H9 (cell line): ENCODE results near the gene MRPL37. TPM values are rescaled to one million over a fixed set of nuclear protein-coding genes. Genes with fewer than 3 reads are reported as not detected.

ENCODE experiments used
- DNase-seq: peaks from one replicate; pipeline ENCODE4 v3.0.0-alpha.2; 2017
- H2AFZ ChIP-seq: one replicate; pipeline ENCODE4 v1.6.1; 2013; ENCODE audit warnings: mild to moderate bottlenecking, low read length, control low read depth, moderate library complexity
- H2AK5ac ChIP-seq: 2 replicates; pipeline ENCODE4 v1.6.1; 2013; ENCODE audit warnings: low read length, control low read depth, mixed read lengths; ENCODE audit not compliant: insufficient read length
- H2BK120ac ChIP-seq: one replicate; pipeline ENCODE4 v1.6.1; 2013; ENCODE audit warnings: low read depth, mild to moderate bottlenecking, low read length, control low read depth, inconsistent platforms; ENCODE audit not compliant: poor library complexity, severe bottlenecking
- H2BK12ac ChIP-seq: 2 replicates; pipeline ENCODE4 v1.6.1; 2013; ENCODE audit warnings: low read length, control low read depth, mixed read lengths, low read depth; ENCODE audit not compliant: insufficient read length
- H2BK15ac ChIP-seq: 2 replicates; pipeline ENCODE4 v1.6.1; 2013; ENCODE audit warnings: low read depth, low read length, control low read depth
- H2BK20ac ChIP-seq: one replicate; pipeline ENCODE4 v1.6.1; 2013; ENCODE audit warnings: low read depth, mild to moderate bottlenecking, low read length, control low read depth, inconsistent platforms; ENCODE audit not compliant: poor library complexity, severe bottlenecking
- H2BK5ac ChIP-seq: 2 replicates; pipeline ENCODE4 v1.6.1; 2013; ENCODE audit warnings: low read length, control low read depth, mixed read lengths; ENCODE audit not compliant: insufficient read length
- H3K14ac ChIP-seq: 2 replicates; pipeline ENCODE4 v1.6.1; 2013; ENCODE audit warnings: low read length, control low read depth; ENCODE audit not compliant: insufficient read depth
- H3K18ac ChIP-seq: 2 replicates; pipeline ENCODE4 v1.6.1; 2013; ENCODE audit warnings: low read depth, mild to moderate bottlenecking, mixed read lengths, low read length, control low read depth; ENCODE audit not compliant: insufficient read length
- H3K23ac ChIP-seq: 2 replicates; pipeline ENCODE4 v1.6.1; 2013; ENCODE audit warnings: low read length, control low read depth, mixed read lengths, low read depth; ENCODE audit not compliant: insufficient read length
- H3K23me2 ChIP-seq: 2 replicates; pipeline ENCODE4 v1.6.1; 2013; ENCODE audit warnings: low read depth, mild to moderate bottlenecking, mixed read lengths, low read length, control low read depth; ENCODE audit not compliant: insufficient read length, poor library complexity, severe bottlenecking
- H3K27ac ChIP-seq: 2 replicates; pipeline ENCODE4 v1.5.1; 2013; ENCODE audit warnings: low read length, control low read depth, mixed read lengths, low read depth; ENCODE audit not compliant: insufficient read length
- H3K27me3 ChIP-seq: 2 replicates; pipeline ENCODE4 v1.6.1; 2013; ENCODE audit warnings: low read length, control low read depth, inconsistent platforms; ENCODE audit not compliant: insufficient read depth
- H3K4ac ChIP-seq: 2 replicates; pipeline ENCODE4 v1.6.1; 2013; ENCODE audit warnings: low read depth, mild to moderate bottlenecking, control low read depth, inconsistent platforms, low read length, moderate library complexity
- H3K4me1 ChIP-seq: 2 replicates; pipeline ENCODE4 v1.6.1; 2013; ENCODE audit warnings: low read length, control low read depth, inconsistent platforms; ENCODE audit not compliant: insufficient read depth
- H3K4me2 ChIP-seq: 2 replicates; pipeline ENCODE4 v1.6.1; 2013; ENCODE audit warnings: low read length, control low read depth, mixed read lengths; ENCODE audit not compliant: insufficient read length, insufficient read depth
- H3K56ac ChIP-seq: 2 replicates; pipeline ENCODE4 v1.6.1; 2013; ENCODE audit warnings: low read depth, mild to moderate bottlenecking, mixed read lengths, low read length, control low read depth; ENCODE audit not compliant: insufficient read length
- H3K79me1 ChIP-seq: 2 replicates; pipeline ENCODE4 v1.6.1; 2013; ENCODE audit warnings: low read depth, mild to moderate bottlenecking, moderate library complexity, low read length, control low read depth, inconsistent platforms; ENCODE audit not compliant: insufficient read depth, poor library complexity, severe bottlenecking
- H3K79me2 ChIP-seq: 2 replicates; pipeline ENCODE4 v1.6.1; 2013; ENCODE audit warnings: low read length, control low read depth, inconsistent platforms; ENCODE audit not compliant: insufficient read depth
- H3K9ac ChIP-seq: 2 replicates; pipeline ENCODE4 v1.6.1; 2013; ENCODE audit warnings: low read length, control low read depth, mixed read lengths; ENCODE audit not compliant: insufficient read length; ENCODE audit errors: extremely low read depth
- H3K9me3 ChIP-seq: one replicate; pipeline ENCODE4 v1.6.1; 2013; ENCODE audit warnings: low read depth, low read length, inconsistent platforms; ENCODE audit not compliant: control insufficient read depth
- H3T11ph ChIP-seq: one replicate; pipeline ENCODE4 v1.6.1; 2013; ENCODE audit warnings: mild to moderate bottlenecking, low read length, control low read depth, inconsistent platforms
- H4K20me1 ChIP-seq: one replicate; pipeline ENCODE4 v1.6.1; 2013; ENCODE audit not compliant: control insufficient read depth, insufficient read length, insufficient read depth
- H4K5ac ChIP-seq: 2 replicates; pipeline ENCODE4 v1.6.1; 2013; ENCODE audit warnings: low read depth, mild to moderate bottlenecking, mixed read lengths, low read length, control low read depth; ENCODE audit not compliant: insufficient read length
- H4K8ac ChIP-seq: replicated peaks from 2 replicates; pipeline ENCODE4 v1.6.1; 2013; ENCODE audit warnings: low read length, control low read depth, mixed read lengths, low read depth; ENCODE audit not compliant: insufficient read length
- H4K91ac ChIP-seq: 2 replicates; pipeline ENCODE4 v1.6.1; 2013; ENCODE audit warnings: low read depth, mild to moderate bottlenecking, moderate library complexity, mixed read lengths, low read length, control low read depth; ENCODE audit not compliant: insufficient read length
- H3K27ac Mint-ChIP-seq, 3 experiments: 2 replicates in 2 of 3; 3 replicates in 1 of 3; pipeline ENCODE4 v1.8.0; 2020 to 2021; ENCODE audit warnings: mixed read lengths in 3 of 3, mild to moderate bottlenecking in 1 of 3, moderate library complexity in 1 of 3
- H3K27me3 Mint-ChIP-seq: 2 replicates; pipeline ENCODE4 v1.8.0; 2021; ENCODE audit warnings: low read depth, mild to moderate bottlenecking, moderate library complexity, mixed read lengths
- H3K36me3 Mint-ChIP-seq, 3 experiments: 2 replicates in 2 of 3; 3 replicates in 1 of 3; pipeline ENCODE4 v1.8.0; 2020 to 2021; ENCODE audit warnings: low read depth in 3 of 3, mixed read lengths in 3 of 3; ENCODE audit not compliant: insufficient read depth in 1 of 3
- H3K4me1 Mint-ChIP-seq, 2 experiments: 2 replicates each; pipeline ENCODE4 v1.8.0; 2020; ENCODE audit warnings: mixed read lengths in 2 of 2
- H3K4me3 Mint-ChIP-seq, 2 experiments: 2 replicates in 1 of 2; 3 replicates in 1 of 2; pipeline ENCODE4 v1.8.0; 2020 to 2021; ENCODE audit warnings: mild to moderate bottlenecking in 2 of 2, mixed read lengths in 2 of 2, moderate library complexity in 1 of 2
- H3K9me3 Mint-ChIP-seq, 2 experiments: 2 replicates in 1 of 2; 3 replicates in 1 of 2; pipeline ENCODE4 v1.8.0; 2020; ENCODE audit warnings: mild to moderate bottlenecking in 2 of 2, mixed read lengths in 2 of 2, moderate library complexity in 1 of 2
- WGBS: extraction: QIAGEN DNeasy Blood & Tissue Kit; methylation state at CpG from one replicate; pipeline ENCODE4 v1.1.7; 2013; ENCODE audit warnings: missing lambda C conversion rate, low lambda C conversion rate, mixed read lengths; ENCODE audit not compliant: insufficient read length; ENCODE audit errors: extremely low coverage; 5-methylcytosine and 5-hydroxymethylcytosine counted together
- total RNA-seq: library from RNA; stranded (reverse); gene quantifications from 2 replicates; pipeline ENCODE4 v1.2.1, GENCODE V29; 2021
- TF ChIP-seq, protein P1 (sequence below): fragments of 200-600 bp; sonication (generic); conservative IDR thresholded peaks from 3 replicates; pipeline ENCODE4 v1.8.0; 2021; ENCODE audit warnings: antibody characterized with exemption, mild to moderate bottlenecking

MRPL37 gene
- total RNA-seq, 1 experiment from 2014 or later, result 123 TPM

DNA sequence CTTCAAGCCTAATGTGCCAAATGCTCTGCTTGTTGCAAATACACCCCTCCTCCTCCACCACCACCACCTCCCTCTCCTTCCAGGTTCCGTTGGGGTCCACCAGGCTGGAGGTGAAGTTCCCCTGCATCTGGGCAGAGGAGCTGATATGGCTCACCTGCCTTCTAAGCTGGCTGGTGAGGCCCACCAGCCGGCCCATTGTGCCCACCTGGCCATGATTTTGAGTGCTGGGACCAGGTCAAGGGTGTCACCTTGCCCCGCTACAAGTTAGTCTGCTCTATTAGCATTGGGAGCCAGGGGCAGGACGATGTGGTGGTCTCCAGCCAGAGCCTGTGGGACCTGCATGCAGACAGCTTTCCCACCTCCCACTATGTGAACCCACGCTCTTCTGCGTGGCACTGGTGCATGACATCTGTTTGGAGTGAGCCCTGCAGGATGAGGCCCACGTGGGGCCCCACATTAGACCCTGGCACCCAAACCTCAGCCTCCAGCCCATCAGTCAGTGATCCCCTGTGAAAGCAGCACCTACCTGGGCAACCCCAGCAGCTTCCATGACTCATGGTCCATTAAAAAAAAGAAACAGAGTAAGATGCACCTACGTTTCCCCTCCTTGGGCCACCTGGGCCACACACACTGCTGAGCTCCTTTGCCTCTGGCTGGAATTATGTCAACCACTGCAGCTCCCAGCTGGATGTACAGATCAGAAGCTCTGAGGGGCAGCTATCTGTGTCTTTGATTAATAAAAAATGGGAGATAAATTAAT is 31.6 kb upstream of the MRPL37 start:
- H4K8ac ChIP-seq, result no peak overlapping the region
- Mint-ChIP-seq H3K9me3 (no peaks in the 10 kb centered on the region), H3K27me3 (peaks cover 6% of the 10 kb centered on the region), H3K36me3 (no peaks in the 10 kb centered on the region), H3K4me3 (no peak overlapping the region), H3K27ac (peak overlapping the region in 1 of 3 experiments; percentile 29; a peak in 1 of 7 replicates), H3K4me1 (peaks cover 9 to 13% of the 10 kb centered on the region in 2 experiments)
- H3K4me1 ChIP-seq, result no peaks in the 10 kb centered on the region
- no peak overlapping the region for H3K4ac ChIP-seq
- H3K18ac ChIP-seq, result no peak overlapping the region
- H4K20me1 ChIP-seq, result no peaks in the 10 kb centered on the region
- H3K79me2 ChIP-seq, result no peaks in the 10 kb centered on the region
- H4K5ac ChIP-seq, result no peak overlapping the region
- H3K9me3 ChIP-seq, result no peaks in the 10 kb centered on the region
- H3K4me2 ChIP-seq, result no peak overlapping the region
- H3K23me2 ChIP-seq, result no peaks in the 10 kb centered on the region
- H3K14ac ChIP-seq, result no peak overlapping the region
- H3K27me3 ChIP-seq, result no peaks in the 10 kb centered on the region
- H3K23ac ChIP-seq, result no peak overlapping the region
- H3K27ac ChIP-seq, result no peak overlapping the region
- H2AK5ac ChIP-seq, result no peak overlapping the region
- H2BK12ac ChIP-seq, result no peak overlapping the region
- H3K56ac ChIP-seq, result no peak overlapping the region
- H2AFZ ChIP-seq, result no peak overlapping the region
- no peaks in the 10 kb centered on the region for H3K79me1 ChIP-seq
- H2BK20ac ChIP-seq, result no peak overlapping the region
- no peak overlapping the region for H3T11ph ChIP-seq
- no peak overlapping the region for H2BK120ac ChIP-seq
- no CpG with 5 or more reads among the region's 8 CpGs for WGBS
- no peak for DNase-seq
- no peak overlapping the region for H4K91ac ChIP-seq
- H2BK15ac ChIP-seq, result no peak overlapping the region
- H3K9ac ChIP-seq, result no peak overlapping the region
- no peak overlapping the region for H2BK5ac ChIP-seq
- TF ChIP-seq, protein P1, sequence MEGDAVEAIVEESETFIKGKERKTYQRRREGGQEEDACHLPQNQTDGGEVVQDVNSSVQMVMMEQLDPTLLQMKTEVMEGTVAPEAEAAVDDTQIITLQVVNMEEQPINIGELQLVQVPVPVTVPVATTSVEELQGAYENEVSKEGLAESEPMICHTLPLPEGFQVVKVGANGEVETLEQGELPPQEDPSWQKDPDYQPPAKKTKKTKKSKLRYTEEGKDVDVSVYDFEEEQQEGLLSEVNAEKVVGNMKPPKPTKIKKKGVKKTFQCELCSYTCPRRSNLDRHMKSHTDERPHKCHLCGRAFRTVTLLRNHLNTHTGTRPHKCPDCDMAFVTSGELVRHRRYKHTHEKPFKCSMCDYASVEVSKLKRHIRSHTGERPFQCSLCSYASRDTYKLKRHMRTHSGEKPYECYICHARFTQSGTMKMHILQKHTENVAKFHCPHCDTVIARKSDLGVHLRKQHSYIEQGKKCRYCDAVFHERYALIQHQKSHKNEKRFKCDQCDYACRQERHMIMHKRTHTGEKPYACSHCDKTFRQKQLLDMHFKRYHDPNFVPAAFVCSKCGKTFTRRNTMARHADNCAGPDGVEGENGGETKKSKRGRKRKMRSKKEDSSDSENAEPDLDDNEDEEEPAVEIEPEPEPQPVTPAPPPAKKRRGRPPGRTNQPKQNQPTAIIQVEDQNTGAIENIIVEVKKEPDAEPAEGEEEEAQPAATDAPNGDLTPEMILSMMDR, result no peak
